OCI-LY3 (cell line): ENCODE results near the gene C9.
"Not testable (repeated sequence)": the region's sequence is repeated elsewhere in the genome, so short reads cannot be mapped to it uniquely, and the experiment has no call there.

ENCODE experiments used
- H2AFZ ChIP-seq: fragments of 200-600, 300-600 bp; shearing (Covaris generic); 2 replicates; pipeline ENCODE4 v1.6.0; 2014; ENCODE audit warnings: antibody characterized with exemption, low read depth, low read length
- H3K27ac ChIP-seq: fragments of 200-600, 300-600 bp; sonication (generic); 2 replicates; pipeline ENCODE4 v1.5.1; 2014; ENCODE audit warnings: mild to moderate bottlenecking, low read length, moderate library complexity, mixed read lengths
- H3K27me3 ChIP-seq: fragments of 200-600, 300-600 bp; sonication (generic); 2 replicates; pipeline ENCODE4 v1.6.1; 2014; ENCODE audit warnings: low read depth, low read length, mixed read lengths
- H3K36me3 ChIP-seq: fragments of 200-600, 300-600 bp; sonication (generic); replicated peaks from 2 replicates; pipeline ENCODE3; 2014; ENCODE audit warnings: low read depth, low read length, mixed read lengths
- H3K4me1 ChIP-seq: fragments of 300-600, 200-600 bp; sonication (generic); 2 replicates; pipeline ENCODE4 v1.6.1; 2014; ENCODE audit warnings: low read length, mixed read lengths
- H3K4me2 ChIP-seq: fragments of 200-600, 300-600 bp; sonication (generic); 2 replicates; pipeline ENCODE4 v1.6.1; 2014; ENCODE audit warnings: low read length, mixed read lengths
- H3K4me3 ChIP-seq: fragments of 300-600, 200-600 bp; sonication (generic); 2 replicates; pipeline ENCODE4 v1.5.1; 2014; ENCODE audit warnings: antibody characterized with exemption, mild to moderate bottlenecking, low read length, moderate library complexity
- H3K79me2 ChIP-seq: fragments of 300-600, 200-600 bp; shearing (Covaris generic); 2 replicates; pipeline ENCODE4 v1.6.1; 2014; ENCODE audit warnings: mild to moderate bottlenecking, low read length, mixed read lengths
- H3K9ac ChIP-seq: fragments of 300-600, 200-600 bp; shearing (Covaris generic); 2 replicates; pipeline ENCODE4 v1.6.0; 2014; ENCODE audit warnings: mild to moderate bottlenecking, low read length, moderate library complexity
- H3K9me3 ChIP-seq: fragments of 200-600, 300-600 bp; shearing (Covaris generic); 2 replicates; pipeline ENCODE4 v1.6.1; 2014; ENCODE audit warnings: low read length, mixed read lengths; ENCODE audit not compliant: insufficient read depth
- H4K20me1 ChIP-seq: fragments of 200-600, 300-600 bp; sonication (generic); 2 replicates; pipeline ENCODE4 v1.6.1; 2016; ENCODE audit warnings: low read length, mixed read lengths; ENCODE audit not compliant: insufficient read depth
- CTCF ChIP-seq: fragments of 200-600, 300-600 bp; sonication (generic); IDR thresholded peaks from 2 replicates; pipeline ENCODE4 v1.5.1; 2014; ENCODE audit warnings: antibody characterized with exemption, low read length, low read depth
- EZH2phosphoT487 ChIP-seq: fragments of 200-600 bp; shearing (Covaris generic); IDR thresholded peaks from 2 replicates; pipeline ENCODE4 v1.6.1; 2018; ENCODE audit warnings: antibody characterized with exemption, mixed run types, low read depth

C9 gene

GRCh38 chr5:39342460-39342859 lies 21.8 kb downstream of the C9 start:
- H3K9ac ChIP-seq, result no peak overlapping the region
- no peaks in the 10 kb centered on the region for H3K27me3 ChIP-seq
- peaks cover 3% of the 10 kb centered on the region; the same call in 1 of the 2 replicates for H3K4me1 ChIP-seq
- no peaks in the 10 kb centered on the region for H3K9me3 ChIP-seq
- no peaks in the 10 kb centered on the region for H3K79me2 ChIP-seq
- H3K4me3 ChIP-seq, result no peak overlapping the region
- no peak overlapping the region for H3K27ac ChIP-seq
- H3K36me3 ChIP-seq, result no peaks in the 10 kb centered on the region
- no peaks in the 10 kb centered on the region for H4K20me1 ChIP-seq
- H3K4me2 ChIP-seq, result no peak overlapping the region
- H2AFZ ChIP-seq, result no peak overlapping the region
- TF ChIP-seq EZH2phosphoT487, result no peak
- no peak for TF ChIP-seq CTCF

- no peak overlapping the region for H2AFZ ChIP-seq
Measured at GRCh38 chr5:39341896-39342295, 22.4 kb downstream of the C9 start.

GRCh38 chr5:39340506-39340905 lies 23.8 kb downstream of the C9 start:
- Histone ChIP-seq H3K4me1 (peaks cover 5% of the 10 kb centered on the region; the same call in 1 of the 2 replicates), H3K9me3 (no peaks in the 10 kb centered on the region), H3K27ac (no peak overlapping the region), H3K36me3 (no peaks in the 10 kb centered on the region), H3K9ac (no peak overlapping the region), H3K4me2 (no peak overlapping the region), H3K4me3 (no peak overlapping the region), H3K79me2 (no peaks in the 10 kb centered on the region), H3K27me3 (no peaks in the 10 kb centered on the region), H2AFZ (no peak overlapping the region), H4K20me1 (no peaks in the 10 kb centered on the region)
- TF ChIP-seq CTCF (no peak), EZH2phosphoT487 (no peak)

More at GRCh38 chr5:39341896-39342295, 22.4 kb downstream of the C9 start:
- peaks cover 5% of the 10 kb centered on the region; the same call in 1 of the 2 replicates for H3K4me1 ChIP-seq
- no peak overlapping the region for H3K4me3 ChIP-seq
- no peaks in the 10 kb centered on the region for H4K20me1 ChIP-seq
- H3K27me3 ChIP-seq, result no peaks in the 10 kb centered on the region
- H3K36me3 ChIP-seq, result no peaks in the 10 kb centered on the region
- no peak overlapping the region for H3K27ac ChIP-seq
- TF ChIP-seq CTCF (no peak), EZH2phosphoT487 (no peak)
- no peak overlapping the region for H3K4me2 ChIP-seq
- no peaks in the 10 kb centered on the region for H3K9me3 ChIP-seq
- H3K79me2 ChIP-seq, result no peaks in the 10 kb centered on the region
- H3K9ac ChIP-seq, result no peak overlapping the region

- no peak for TF ChIP-seq CTCF
- no peak for TF ChIP-seq EZH2phosphoT487
- Histone ChIP-seq H3K9ac (no peak overlapping the region), H4K20me1 (no peaks in the 10 kb centered on the region), H3K4me1 (peaks cover 5% of the 10 kb centered on the region; the same call in 1 of the 2 replicates), H2AFZ (no peak overlapping the region), H3K79me2 (no peaks in the 10 kb centered on the region), H3K4me2 (no peak overlapping the region), H3K36me3 (no peaks in the 10 kb centered on the region), H3K4me3 (no peak overlapping the region), H3K27ac (no peak overlapping the region), H3K27me3 (no peaks in the 10 kb centered on the region), H3K9me3 (no peaks in the 10 kb centered on the region)
Measured at GRCh38 chr5:39337252-39337915, 26.9 kb downstream of the C9 start.

GRCh38 chr5:39334296-39334695 lies 30.0 kb downstream of the C9 start:
- H4K20me1 ChIP-seq, H3K79me2 ChIP-seq: not testable (repeated sequence)

More at GRCh38 chr5:39334296-39334695, 30.0 kb downstream of the C9 start:
- not testable (repeated sequence) for H3K4me1 ChIP-seq, H3K9ac ChIP-seq, H3K4me3 ChIP-seq, H2AFZ ChIP-seq, H3K9me3 ChIP-seq, H3K27me3 ChIP-seq, H3K27ac ChIP-seq, H3K4me2 ChIP-seq, H3K36me3 ChIP-seq
